SU-DHL-6 (cell line): ENCODE data around the gene EVL.

Experiments used
- EZH2phosphoT487 ChIP-seq: fragments of 200-600 bp; sonication (generic), shearing (Covaris generic); conservative IDR thresholded peaks from 2 replicates; pipeline ENCODE4 v1.6.1; 2018; ENCODE audit warnings: mild to moderate bottlenecking, antibody characterized with exemption, low read length, moderate library complexity, mixed read lengths
- TF ChIP-seq, protein P1 (sequence below): fragments of 200-600 bp; sonication (generic); IDR thresholded peaks from one replicate; pipeline ENCODE4 v1.5.1; 2017; ENCODE audit warnings: antibody characterized with exemption, mild to moderate bottlenecking, low read length, moderate library complexity; ENCODE audit not compliant: insufficient read depth, poor library complexity, severe bottlenecking

DNA sequence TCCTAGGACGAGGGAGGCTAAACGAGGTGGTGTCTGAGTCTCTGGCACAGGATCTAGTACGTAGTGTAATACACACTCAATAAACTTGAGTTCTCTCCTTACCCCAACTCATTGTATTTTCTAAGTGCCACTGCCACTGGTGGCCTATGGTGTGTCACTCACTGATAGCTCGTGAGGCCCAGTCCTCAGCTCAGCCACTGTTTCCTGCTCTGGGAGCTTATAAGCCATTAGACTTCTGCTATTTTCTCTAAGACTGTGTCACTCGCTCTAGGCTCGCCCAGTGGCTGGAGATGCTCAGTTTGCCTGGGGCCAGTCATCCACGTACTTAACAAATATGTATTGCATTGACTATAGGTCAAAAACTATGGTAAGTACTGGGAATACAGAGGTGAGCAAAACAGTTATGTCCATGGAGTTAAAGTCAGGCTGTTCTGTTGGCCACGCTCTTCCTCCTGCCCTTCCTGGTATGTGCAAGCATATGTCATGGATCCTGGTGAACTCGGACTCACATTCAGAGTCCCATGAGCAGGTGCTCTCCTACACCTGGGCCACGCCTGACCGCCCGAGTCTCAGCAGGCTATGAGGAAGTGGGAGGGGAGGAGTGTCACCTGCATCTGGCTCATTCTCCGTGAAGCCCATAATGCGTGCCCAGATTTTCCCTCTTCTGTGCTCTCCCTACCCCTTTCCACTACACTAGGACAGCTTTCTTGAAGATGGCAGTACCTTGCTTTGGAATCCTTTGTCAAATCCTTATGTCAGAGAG lies 52.6 kb downstream of the EVL start:
- TF ChIP-seq, protein P1, sequence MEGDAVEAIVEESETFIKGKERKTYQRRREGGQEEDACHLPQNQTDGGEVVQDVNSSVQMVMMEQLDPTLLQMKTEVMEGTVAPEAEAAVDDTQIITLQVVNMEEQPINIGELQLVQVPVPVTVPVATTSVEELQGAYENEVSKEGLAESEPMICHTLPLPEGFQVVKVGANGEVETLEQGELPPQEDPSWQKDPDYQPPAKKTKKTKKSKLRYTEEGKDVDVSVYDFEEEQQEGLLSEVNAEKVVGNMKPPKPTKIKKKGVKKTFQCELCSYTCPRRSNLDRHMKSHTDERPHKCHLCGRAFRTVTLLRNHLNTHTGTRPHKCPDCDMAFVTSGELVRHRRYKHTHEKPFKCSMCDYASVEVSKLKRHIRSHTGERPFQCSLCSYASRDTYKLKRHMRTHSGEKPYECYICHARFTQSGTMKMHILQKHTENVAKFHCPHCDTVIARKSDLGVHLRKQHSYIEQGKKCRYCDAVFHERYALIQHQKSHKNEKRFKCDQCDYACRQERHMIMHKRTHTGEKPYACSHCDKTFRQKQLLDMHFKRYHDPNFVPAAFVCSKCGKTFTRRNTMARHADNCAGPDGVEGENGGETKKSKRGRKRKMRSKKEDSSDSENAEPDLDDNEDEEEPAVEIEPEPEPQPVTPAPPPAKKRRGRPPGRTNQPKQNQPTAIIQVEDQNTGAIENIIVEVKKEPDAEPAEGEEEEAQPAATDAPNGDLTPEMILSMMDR: no peak
- no peak for TF ChIP-seq EZH2phosphoT487
